Fibroblast of skin of left quadriceps (primary cell): ENCODE measurements around the gene UBE2L3.
A peak's percentile ranks its signal among the peaks of the same experiment; 100 is the strongest.

Experiments
- DNase-seq, 2 experiments: peaks; one replicate each; pipeline ENCODE4 v3.0.0-alpha.2; 2013; ENCODE audit warnings: low read depth in 2 of 2

Gene UBE2L3

DNA sequence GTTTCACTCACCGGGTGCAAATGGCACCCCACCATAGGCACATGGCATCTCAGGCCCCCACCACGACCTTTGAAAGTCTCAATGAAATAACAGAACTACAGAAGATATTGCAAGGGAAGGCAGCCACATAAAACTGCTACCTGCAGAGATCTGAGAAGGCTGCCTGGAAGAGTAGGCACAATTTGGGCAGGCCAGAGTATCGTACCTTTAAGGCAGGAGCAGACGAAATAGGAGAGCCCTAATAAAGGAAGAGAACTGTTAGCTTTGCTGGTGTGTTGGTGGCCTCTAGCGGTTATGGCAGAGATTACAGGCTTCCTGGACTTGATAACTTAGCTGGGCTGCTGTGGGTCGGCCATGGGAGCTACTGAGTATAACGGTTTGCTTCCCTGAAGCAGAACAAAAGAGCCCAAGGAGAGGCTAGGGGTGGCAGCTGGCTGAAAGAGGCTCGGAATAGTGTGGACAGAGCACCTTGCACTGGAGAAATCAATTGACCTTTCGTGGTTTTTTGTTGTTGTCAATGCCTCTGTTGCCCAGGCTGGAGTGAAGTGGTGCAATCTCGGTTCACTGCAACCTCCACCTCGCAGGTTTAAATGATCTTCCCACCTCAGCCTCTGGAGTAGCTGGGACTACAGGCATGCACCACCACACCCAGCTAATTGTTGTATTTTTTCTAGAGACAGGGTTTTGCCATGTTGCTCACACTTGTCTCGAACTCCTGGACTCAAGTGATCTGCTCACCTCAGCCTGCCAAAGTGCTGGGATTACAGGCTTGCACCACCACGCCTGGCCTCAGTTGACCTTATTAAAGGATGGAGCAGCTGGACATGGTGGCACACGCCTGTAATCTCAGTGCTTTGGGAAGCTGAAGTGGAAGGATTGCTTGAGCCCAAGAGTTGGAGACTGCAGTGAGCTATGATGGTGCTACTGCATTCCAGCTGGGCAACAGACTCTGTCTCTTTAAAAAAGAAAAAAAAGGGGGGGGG lies 79.4 kb downstream of the UBE2L3 start:
- DNase-seq, result peak; percentile 48 to 56

DNA sequence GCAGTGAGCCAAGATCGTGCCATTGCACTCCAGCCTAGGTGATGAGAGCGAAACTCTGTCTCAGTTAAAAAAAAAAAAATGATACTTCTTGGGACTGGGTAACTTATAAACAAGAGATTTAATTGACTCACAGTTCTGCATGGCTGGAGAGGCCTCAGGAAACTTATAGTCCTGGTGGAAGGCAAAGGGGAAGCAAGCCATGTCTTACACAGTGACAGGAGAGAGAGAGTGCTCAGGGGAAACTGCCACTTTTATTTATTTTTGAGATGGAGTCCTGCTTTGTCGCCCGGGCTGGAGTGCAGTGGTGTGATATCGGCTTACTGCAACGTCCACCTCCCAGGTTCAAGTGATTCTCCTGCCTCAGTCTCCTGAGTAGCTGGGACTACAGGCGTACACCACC lies 82.8 kb downstream of the UBE2L3 start:
- no peak for DNase-seq

DNA sequence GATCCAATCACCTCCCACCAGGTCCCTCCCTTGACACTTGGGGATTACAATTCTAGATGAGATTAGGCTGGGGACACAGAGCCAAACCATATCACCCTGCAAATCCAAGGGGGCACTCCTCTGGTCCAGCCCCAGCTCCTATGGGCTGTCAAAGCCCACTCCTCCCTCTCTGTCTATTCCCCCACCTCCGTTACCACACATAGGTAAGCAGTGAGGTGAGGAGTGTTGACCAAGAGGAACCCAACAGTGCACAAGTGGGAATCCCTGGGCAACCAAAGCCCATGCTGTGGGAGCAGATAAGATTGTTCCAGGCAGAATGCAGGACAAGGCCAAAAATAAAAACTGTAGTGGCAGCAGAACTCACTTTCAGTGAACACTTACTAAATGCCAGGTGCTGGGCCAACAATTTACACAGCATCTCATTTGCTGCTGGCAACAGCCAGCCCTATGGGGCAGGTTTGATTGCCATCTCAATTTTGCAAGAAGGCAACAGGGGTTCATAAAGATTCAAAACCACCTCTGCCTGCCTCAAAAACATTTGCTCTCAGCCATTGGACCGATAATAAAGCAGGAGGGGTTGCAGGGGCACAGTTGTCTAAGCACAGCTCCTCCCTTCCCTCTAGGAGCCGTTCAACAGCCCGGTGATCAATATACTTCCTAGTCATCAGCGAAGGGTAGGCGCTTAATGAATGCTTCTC lies 83.5 kb downstream of the UBE2L3 start:
- no peak for DNase-seq

DNA sequence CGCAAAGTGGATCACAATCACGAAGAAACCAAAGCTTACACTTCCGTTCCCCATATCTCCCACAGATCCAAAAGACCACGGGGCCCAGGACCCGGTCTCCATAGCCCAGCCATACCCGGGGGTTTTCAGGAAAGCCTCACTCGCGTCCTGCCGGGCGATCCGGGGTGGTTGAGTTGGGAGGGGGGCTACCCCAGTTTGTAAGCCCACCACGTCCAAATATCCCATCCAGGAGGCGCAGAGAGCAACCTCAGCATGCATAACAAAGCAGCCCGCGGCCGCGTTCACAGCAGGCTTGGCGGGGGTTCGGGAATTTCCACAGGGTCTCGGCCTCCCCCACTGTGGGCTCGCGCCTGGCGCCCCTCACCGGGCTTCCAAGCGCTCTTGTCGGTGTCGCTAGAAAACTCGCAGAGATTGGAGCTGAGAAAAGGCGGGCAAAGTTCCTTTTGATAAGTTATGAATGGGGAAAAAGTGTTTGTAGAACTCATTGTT lies 84.1 kb downstream of the UBE2L3 start:
- no peak for DNase-seq

DNA sequence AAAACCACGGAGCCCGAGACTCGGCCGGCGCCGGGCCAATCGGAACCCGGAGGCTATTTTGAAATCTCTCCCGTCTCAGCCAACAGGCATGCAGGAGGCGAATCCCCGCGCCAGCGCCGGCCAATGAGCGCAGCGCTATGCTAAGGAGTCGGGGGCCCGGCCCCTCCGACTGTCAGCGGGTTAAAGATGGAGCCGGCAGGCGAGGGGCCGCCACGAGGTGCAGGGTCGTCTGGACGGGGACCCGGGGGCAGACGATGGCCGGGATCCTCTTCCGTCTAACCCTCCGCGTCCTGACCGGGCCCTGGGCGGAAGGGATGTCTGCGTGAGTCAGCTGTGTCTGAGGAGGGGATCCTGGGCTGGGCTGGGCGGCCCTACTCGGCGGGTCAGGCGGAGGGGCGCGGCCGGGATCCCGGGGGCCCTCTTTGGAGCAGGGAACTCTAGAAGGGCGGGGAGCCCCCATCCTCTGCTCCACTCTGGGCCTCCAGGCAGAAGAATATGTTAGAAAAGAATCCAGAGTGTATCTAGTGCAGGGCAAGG lies 84.6 kb downstream of the UBE2L3 start:
- DNase-seq, result peak; percentile 70

DNA sequence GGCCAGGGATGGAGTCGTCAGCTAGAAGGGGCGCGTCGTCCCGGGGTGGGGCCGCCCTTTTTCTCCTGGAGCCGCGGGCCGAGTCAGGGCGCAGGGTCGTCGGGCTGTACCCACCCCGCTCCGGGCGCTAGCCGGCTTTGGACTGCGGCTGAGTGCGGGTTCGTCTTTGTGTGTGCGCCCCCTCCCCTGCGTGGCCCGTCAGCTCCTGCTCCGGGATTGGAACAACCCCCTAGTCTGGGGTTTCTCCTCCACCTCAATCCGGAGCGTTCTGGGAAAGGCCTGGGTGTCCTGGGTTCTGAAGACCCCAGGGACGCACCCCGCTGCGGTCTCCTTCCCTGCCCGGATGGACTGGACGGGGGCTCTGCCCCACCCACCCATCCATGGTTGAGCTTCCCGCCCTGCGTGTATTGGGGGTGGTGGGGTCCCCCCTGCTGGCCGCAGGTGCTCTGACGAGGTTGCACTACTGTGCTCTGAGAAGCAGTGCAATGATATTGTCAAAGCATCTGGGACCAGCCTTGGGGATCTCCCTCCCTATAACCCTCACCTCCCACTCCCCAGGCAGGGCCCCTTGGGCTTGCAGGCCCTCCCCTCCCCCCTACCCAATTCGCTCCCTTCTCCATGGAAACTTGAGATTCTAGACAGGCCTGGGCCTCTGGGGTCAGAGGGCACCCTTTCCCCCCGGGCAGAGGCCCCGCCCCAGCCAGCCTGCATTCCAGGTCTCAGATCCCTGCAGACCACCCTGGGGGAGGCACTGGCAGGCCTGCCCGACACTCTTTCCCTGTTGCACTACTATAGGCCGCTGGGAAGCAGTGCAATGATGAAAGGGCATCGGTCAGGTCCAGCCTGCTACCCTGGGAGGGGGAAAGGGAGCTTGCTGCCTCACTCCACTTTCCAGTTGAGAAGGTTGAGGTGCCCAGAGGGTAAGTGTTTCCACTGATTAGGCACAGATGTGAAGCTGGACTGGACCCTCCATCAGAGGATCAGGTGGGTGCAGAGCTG lies 85.3 kb downstream of the UBE2L3 start:
- no peak for DNase-seq

DNA sequence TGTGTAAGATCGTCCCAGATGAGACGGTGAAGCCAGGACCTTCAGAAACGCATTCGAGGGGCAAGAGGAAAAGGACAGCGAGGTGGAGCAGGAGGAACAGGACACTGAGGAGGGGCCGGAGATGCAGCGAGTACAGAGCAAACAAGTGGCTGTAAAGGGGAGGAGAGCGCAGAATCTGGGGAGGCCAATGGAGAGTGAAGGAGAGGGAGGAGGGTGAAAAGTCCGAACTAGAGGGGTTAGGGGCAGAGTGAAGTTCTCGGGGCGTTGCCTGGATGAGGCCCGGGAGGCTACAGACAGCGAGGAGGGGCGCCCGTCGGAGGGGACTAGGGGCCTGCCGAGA lies 89.5 kb downstream of the UBE2L3 start:
- DNase-seq, result no peak

DNA sequence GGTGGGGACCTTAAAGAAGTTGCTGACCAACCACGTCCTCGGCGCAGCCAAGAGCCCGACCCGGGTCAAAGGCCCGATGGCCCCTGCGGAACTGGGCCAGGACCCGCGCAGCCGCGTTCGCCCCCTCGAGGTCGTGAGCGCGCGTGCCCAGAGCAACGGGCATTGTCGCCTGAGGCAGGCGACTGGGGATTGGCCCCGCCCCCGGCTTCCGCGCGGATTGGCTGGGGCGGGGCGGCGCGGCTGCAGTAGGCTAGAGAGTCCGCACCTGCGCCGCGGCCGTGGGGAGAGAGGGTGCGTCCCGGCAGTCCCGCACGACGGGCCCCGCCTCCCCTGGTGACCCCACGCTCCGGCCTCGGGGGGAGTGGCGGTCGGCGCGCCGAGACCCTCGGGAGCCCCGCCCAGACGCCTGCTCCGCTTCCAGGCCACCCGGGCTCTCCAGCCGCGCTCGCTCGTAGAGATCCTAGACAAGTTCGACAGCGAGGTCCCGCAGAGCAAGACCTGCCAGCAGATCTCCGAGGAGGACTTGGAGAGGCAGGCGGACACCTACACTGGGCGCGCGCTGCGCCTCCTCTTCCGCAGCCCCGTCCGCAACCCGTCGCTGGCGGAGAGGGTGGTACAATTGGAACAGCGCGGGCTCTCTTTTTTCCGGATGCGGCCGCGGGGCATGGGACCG lies 90.0 kb downstream of the UBE2L3 start:
- no peak for DNase-seq

DNA sequence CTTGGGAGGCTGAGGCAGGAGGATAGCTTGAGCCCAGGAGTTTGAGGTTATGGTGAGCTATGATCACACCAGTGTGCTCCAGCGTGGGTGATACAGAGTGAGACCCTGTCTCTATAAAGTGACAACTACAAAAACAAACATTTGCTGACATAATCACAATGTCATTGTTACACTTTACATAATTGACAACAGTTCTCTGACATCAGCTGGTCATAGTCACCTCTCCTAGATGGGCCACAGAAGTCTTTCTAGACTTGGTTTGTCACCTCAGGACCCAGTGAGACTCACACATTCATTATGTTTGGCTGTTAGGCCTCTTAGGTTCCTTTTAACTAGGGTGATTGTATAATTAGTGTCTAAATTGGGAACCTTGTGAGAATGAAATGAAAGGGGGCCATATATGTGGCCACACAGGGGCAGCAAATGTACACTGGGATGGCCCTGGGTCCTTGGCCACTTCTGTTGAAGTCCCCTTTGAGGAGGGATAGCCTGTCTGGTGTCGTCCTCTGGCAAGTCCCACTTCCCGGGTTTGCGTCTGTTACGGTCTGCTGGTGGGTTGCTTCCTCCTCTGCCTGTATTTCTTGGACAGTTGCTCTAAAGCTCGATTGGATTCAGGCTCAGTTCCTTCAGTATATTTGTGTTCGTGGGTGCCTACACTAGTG lies 92.5 kb downstream of the UBE2L3 start:
- DNase-seq, result no peak

DNA sequence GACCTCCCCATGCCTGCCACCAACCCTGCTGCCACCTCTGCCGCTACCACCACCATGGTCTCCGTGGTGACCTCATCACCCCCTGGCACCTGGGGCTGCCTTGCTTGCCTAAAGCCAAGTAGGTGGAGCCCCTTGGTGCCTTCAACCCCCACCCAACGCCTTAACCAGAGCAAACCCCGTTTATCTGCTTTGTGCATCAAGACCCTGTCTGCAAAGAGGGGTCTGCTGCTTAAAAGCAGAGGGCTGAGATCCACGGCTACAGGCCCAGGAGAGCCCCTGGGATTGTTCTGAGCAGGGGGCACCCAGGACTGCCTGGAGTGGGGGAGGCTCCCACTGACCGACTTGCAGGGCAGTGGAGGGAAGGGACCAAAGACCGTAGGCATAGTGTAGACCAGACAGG lies 93.4 kb downstream of the UBE2L3 start:
- no peak for DNase-seq

DNA sequence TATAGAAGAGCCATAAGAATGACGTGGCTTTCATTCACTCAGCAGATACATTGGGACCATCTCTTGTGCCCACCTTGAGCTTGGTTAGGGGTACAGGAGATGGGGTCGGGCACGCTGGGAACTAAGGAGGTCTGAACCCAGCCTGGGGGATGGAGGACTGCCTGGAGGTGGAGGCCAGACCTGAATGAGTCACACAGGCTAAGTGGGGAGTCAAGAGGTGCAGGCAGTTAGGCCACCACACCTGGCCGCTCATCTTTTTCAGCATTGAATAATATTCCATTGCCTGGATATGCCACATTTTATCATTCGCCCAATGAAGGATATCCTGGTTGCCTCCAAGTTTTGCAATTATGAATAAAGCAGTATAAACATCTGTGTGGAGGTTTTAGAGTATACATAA lies 94.5 kb downstream of the UBE2L3 start:
- DNase-seq, result no peak

DNA sequence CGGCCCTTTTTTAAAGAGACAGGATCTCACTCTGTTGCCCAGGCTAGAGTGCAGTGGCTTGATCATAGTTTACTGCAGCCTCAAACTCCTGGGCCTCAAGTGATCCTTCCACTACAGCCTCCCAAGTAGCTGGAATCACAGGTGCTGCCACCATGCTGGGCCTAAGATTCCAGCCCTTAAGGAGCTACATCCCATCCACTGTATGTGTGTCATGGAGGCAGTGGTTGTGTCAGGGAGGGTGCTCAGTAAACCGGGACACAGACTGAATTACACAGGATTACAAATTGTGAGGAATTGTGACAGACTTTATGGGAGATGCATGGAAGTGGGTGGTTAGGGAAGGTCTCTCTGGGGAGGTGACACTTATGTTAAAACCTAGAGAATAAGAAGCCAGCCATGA lies 96.2 kb downstream of the UBE2L3 start:
- DNase-seq, result no peak

DNA sequence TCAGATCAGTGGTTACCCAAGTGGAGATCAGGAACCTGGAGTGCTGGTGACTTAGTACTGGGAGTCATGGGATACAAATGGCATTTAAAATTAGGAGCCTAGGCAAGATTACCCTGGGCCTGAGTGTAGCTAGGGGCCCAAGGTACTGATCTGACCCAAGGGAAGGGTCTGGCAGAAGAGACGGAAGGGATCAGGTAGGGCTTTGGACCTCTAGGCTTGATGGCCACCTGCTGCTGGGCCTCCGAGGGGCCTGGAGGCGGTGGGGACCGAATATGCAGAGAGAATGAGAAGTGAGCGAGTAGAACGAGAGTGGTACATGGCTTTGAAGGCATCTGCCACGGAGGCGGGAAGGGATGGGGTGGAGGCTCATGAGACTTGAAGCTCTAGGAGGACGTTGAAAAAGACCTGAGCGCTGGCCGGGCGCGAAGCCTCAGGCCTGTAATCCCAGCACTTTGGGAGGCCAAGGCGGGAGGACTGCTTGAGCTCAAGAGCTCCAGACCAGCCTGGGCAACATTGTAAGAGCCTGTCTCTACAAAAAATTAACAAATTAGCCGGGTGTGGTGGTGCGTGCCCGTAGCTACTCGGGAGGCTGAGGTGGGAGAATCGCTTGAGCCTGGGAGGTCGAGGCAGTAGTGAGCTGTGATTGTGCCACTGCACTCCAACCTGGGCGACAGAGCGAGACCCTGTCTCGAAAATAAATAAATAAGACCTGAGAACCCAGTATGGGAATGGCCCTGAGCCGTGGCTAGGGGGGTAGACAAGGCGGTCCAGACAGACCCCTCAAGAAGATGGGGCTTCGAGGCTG lies 97.7 kb downstream of the UBE2L3 start:
- no peak for DNase-seq

DNA sequence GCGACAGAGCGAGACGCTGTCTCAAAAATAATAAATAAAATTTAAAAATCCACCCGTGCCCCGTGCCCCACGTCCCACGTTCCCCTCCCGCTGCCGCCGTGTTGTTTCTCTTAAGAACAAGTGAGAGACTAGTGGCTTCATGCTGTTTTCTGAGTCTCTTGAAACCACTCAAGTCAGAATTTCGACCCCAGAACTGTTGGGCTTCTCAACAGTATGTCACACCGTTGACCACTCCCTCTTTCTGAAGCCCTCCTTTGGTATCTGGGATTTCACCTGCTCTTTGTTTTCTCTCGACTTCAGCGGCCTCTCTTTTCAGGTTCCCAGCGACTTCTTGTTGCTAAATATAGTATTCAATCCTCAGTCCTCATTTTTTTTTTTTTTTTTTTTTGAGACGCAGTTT lies 99.3 kb downstream of the UBE2L3 start:
- DNase-seq, result no peak

DNA sequence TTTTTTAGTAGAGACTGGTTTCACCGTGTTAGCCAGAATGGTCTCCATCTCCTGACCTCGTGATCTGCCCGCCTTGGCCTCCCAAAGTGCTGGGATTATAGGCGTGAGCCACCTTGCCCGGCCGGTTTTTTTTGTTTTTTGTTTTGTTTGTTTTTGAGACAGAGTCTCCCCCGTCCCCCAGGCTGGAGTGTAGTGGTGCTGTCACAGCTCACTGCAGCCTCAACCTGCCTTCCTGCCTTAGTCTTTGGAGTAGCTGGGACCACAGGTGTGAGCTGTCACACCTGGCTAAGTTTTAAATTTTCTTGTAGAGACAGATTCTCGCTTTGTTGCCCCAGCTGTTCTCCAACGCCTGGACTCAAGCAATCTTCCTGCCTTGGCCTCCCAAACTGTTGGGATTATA lies 101.5 kb downstream of the UBE2L3 start:
- DNase-seq, result no peak

DNA sequence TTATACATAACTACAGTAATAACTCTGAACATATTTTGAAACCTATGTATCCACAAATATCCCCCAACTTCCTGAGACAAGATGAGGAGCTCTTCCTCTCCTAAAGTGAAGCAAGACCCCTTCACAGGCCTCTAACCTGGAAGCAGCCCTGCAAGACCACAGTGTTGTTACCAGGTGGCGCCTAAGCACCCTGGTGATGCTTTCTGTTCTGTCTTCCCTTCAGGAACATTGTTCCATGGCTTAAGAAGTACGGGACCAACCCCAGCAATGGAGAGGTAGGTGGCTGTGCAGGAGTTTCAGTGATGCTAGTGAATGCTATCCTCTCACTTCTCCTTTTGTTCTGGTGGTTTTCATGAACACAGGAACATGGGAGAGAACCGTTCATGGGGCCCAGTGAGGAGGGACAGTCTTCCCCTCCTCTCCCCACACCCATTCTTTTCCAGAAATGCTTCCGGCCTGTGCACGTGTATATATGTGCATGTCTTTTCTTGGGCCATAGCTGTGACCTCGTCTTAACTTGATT lies 104.7 kb downstream of the UBE2L3 start:
- no peak for DNase-seq
